Upper lobe of left lung (tissue), 4 donors: ENCODE measurements around the gene GRP.

Source experiments
- EP300 ChIP-seq, 4 donors: sonication (generic); formaldehyde crosslinking; IDR thresholded peaks; one replicate each; pipeline ENCODE4 v1.5.1; 2017; ENCODE audit warnings: antibody characterized with exemption in 4 of 4, control low read depth in 2 of 4
- POLR2A ChIP-seq, 4 donors: fragments of 450-650 bp; IDR thresholded peaks; one replicate each; pipeline ENCODE4 v1.5.1; 2016 to 2017; ENCODE audit warnings: antibody characterized with exemption in 4 of 4, mild to moderate bottlenecking in 2 of 4
- POLR2AphosphoS5 ChIP-seq, 2 donors: sonication (generic); formaldehyde crosslinking; IDR thresholded peaks; one replicate each; pipeline ENCODE4 v1.5.1; 2017; ENCODE audit warnings: antibody characterized with exemption in 2 of 2
- TF ChIP-seq, protein P1 (sequence below), 6 experiments: fragments of 450-650 bp in 4 of 6; fragments of 200-600 bp in 2 of 6; sonication (generic) in 2 of 6; IDR thresholded peaks; one replicate each; pipeline ENCODE4 v1.5.1; 2016 to 2019; ENCODE audit warnings: antibody characterized with exemption in 6 of 6

DNA sequence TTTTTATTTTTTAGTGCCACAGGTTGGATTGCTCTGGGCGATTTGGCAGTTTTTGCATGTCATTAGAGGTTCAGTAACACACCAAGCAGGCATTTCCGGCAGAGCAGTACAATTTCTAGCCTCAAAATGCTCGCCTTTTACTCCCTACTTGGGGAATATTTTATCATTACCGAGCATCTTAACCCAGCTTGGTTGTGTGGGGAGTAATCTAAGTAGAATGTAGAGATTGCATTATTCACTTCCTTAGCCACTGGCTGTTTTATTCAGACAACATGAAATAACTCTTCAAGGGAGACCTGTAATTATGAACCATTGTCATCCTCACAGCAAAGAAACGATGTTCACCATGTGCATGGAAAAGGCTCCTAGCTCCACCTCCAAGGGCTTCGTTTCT lies 13.1 kb downstream of the GRP start:
- TF ChIP-seq, protein P1, sequence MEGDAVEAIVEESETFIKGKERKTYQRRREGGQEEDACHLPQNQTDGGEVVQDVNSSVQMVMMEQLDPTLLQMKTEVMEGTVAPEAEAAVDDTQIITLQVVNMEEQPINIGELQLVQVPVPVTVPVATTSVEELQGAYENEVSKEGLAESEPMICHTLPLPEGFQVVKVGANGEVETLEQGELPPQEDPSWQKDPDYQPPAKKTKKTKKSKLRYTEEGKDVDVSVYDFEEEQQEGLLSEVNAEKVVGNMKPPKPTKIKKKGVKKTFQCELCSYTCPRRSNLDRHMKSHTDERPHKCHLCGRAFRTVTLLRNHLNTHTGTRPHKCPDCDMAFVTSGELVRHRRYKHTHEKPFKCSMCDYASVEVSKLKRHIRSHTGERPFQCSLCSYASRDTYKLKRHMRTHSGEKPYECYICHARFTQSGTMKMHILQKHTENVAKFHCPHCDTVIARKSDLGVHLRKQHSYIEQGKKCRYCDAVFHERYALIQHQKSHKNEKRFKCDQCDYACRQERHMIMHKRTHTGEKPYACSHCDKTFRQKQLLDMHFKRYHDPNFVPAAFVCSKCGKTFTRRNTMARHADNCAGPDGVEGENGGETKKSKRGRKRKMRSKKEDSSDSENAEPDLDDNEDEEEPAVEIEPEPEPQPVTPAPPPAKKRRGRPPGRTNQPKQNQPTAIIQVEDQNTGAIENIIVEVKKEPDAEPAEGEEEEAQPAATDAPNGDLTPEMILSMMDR (IDR thresholded peaks at IDR 0.05), result no peak
- TF ChIP-seq POLR2A (IDR thresholded peaks at IDR 0.05) (no peak), EP300 (IDR thresholded peaks at IDR 0.05) (no peak), POLR2AphosphoS5 (IDR thresholded peaks at IDR 0.05) (no peak)
